Endodermal cell (in vitro differentiated cells): ENCODE data around the gene ANKS3. TPM values are rescaled to one million over a fixed set of nuclear protein-coding genes. Genes with fewer than 3 reads are reported as not detected.

Experiments used
- DNase-seq: peaks from one replicate; pipeline ENCODE4 v3.0.0-alpha.2; 2017
- H3K27ac ChIP-seq: 2 replicates; pipeline ENCODE4 v1.5.1; 2013; ENCODE audit warnings: mild to moderate bottlenecking, low read depth, low read length, moderate library complexity
- H3K27me3 ChIP-seq: 2 replicates; pipeline ENCODE4 v1.6.1; 2013; ENCODE audit warnings: mild to moderate bottlenecking, low read length, moderate library complexity; ENCODE audit not compliant: insufficient read depth, control insufficient read depth, poor library complexity, severe bottlenecking
- H3K36me3 ChIP-seq: 2 replicates; pipeline ENCODE4 v1.7.0; 2013; ENCODE audit warnings: mild to moderate bottlenecking, low read length, moderate library complexity; ENCODE audit not compliant: control insufficient read depth, insufficient read depth
- H3K4me1 ChIP-seq: one replicate; pipeline ENCODE4 v1.7.0; 2013; ENCODE audit warnings: low read length; ENCODE audit not compliant: control insufficient read depth, insufficient read depth
- H3K4me3 ChIP-seq: 2 replicates; pipeline ENCODE4 v1.5.1; 2013; ENCODE audit warnings: mild to moderate bottlenecking, low read length, moderate library complexity
- H3K9ac ChIP-seq: 2 replicates; pipeline ENCODE4 v1.6.1; 2013; ENCODE audit warnings: mild to moderate bottlenecking, low read length, moderate library complexity; ENCODE audit not compliant: poor library complexity, severe bottlenecking; ENCODE audit errors: extremely low read depth
- H3K9me3 ChIP-seq: 2 replicates; pipeline ENCODE4 v1.6.1; 2013; ENCODE audit warnings: mild to moderate bottlenecking, low read length, moderate library complexity; ENCODE audit not compliant: control insufficient read depth
- H3K27ac Mint-ChIP-seq: 2 replicates; pipeline ENCODE4 v1.8.0; 2020; ENCODE audit warnings: mixed read lengths
- H3K27me3 Mint-ChIP-seq: 2 replicates; pipeline ENCODE4 v1.8.0; 2021; ENCODE audit warnings: mild to moderate bottlenecking, mixed read lengths; ENCODE audit not compliant: insufficient read depth
- H3K36me3 Mint-ChIP-seq: 2 replicates; pipeline ENCODE4 v1.8.0; 2020; ENCODE audit warnings: low read depth, mixed read lengths
- H3K4me1 Mint-ChIP-seq: 2 replicates; pipeline ENCODE4 v1.8.0; 2020; ENCODE audit warnings: mixed read lengths
- H3K4me3 Mint-ChIP-seq: 2 replicates; pipeline ENCODE4 v1.8.0; 2020; ENCODE audit warnings: mild to moderate bottlenecking, moderate library complexity, mixed read lengths
- H3K9me3 Mint-ChIP-seq: 2 replicates; pipeline ENCODE4 v1.8.0; 2020; ENCODE audit warnings: mild to moderate bottlenecking, mixed read lengths
- WGBS, 2 experiments: methylation state at CpG; one replicate each; pipeline versions ENCODE4 v1.1.5 to v1.1.7; 2013; ENCODE audit warnings: missing lambda C conversion rate in 2 of 2, mixed read lengths in 1 of 2; ENCODE audit not compliant: insufficient coverage in 1 of 2, insufficient read length in 1 of 2; 5-methylcytosine and 5-hydroxymethylcytosine counted together
- long read RNA-seq, 4 experiments: library from polyadenylated mRNA in 2 of 4; library from RNA in 1 of 4; library from capped mRNA in 1 of 4; stranded (forward) in 3 of 4; unstranded in 1 of 4; transcript quantifications; one replicate each; pipeline ENCODE4 v2.0.0, GENCODE V29; 2020 to 2021; ENCODE audit warnings: inconsistent platforms in 1 of 4
- polyA plus RNA-seq, 2 experiments: library from polyadenylated mRNA; stranded (reverse); fragments of 50-300 nt; gene quantifications; one replicate each; pipeline ENCODE4 v1.2.3, GENCODE V29; 2013
- total RNA-seq, 2 donors: library from RNA; stranded (reverse); fragmentation: NEBNext Ultra II Directional in 1 of 2; extraction: Animal tissue kit (Norgen Biotek cat#: 25700) in 1 of 2; gene quantifications; 2 replicates in 1 of 2; 3 replicates in 1 of 2; pipeline ENCODE4 v1.2.1, GENCODE V29; 2021
- TF ChIP-seq, protein P1 (sequence below): fragments of 200-600 bp; sonication (generic); conservative IDR thresholded peaks from 2 replicates; pipeline ENCODE4 v1.5.0; 2021; ENCODE audit warnings: antibody characterized with exemption, mild to moderate bottlenecking

ANKS3 gene, protein sequence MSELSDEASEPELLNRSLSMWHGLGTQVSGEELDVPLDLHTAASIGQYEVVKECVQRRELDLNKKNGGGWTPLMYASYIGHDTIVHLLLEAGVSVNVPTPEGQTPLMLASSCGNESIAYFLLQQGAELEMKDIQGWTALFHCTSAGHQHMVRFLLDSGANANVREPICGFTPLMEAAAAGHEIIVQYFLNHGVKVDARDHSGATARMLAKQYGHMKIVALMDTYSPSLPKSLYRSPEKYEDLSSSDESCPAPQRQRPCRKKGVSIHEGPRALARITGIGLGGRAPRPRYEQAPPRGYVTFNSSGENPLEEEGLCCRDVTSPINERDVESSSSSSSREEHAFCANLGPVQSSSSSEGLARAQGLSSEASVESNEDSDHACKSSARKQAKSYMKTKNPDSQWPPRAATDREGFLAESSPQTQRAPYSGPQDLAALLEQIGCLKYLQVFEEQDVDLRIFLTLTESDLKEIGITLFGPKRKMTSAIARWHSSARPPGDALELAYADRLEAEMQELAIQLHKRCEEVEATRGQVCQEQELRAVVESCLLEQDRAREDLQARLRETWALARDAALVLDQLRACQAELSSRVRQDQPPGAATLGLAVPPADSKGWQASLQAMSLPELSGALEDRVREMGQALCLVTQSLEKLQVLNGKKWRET
- 10 to 100 TPM; 32.4 to 41.0 TPM for total RNA-seq
- 20.9 TPM for polyA plus RNA-seq (2013, experiment 1 of 2)
- polyA plus RNA-seq (2013, experiment 2 of 2) = 19.6 TPM
- long read RNA-seq, experiment 1, partial matches to known transcripts = 3 of 5 reads
- long read RNA-seq, experiment 1, other reads (novel, unspliced or antisense) = 2 of 5 reads
- long read RNA-seq, experiment 2, partial matches to known transcripts = 5 of 40 reads
- long read RNA-seq, experiment 2, other reads (novel, unspliced or antisense) = 34 of 40 reads
- long read RNA-seq, experiment 3, partial matches to known transcripts = 4 of 77 reads
- long read RNA-seq, experiment 3, other reads (novel, unspliced or antisense) = 68 of 77 reads
- long read RNA-seq, experiment 4, transcript ANKS3-216 (2 exons, 834 nt) = major isoform, 6 of 20 reads
- long read RNA-seq, experiment 4, partial matches to known transcripts = 0 of 20 reads
- long read RNA-seq, experiment 4, other reads (novel, unspliced or antisense) = 12 of 20 reads

DNA sequence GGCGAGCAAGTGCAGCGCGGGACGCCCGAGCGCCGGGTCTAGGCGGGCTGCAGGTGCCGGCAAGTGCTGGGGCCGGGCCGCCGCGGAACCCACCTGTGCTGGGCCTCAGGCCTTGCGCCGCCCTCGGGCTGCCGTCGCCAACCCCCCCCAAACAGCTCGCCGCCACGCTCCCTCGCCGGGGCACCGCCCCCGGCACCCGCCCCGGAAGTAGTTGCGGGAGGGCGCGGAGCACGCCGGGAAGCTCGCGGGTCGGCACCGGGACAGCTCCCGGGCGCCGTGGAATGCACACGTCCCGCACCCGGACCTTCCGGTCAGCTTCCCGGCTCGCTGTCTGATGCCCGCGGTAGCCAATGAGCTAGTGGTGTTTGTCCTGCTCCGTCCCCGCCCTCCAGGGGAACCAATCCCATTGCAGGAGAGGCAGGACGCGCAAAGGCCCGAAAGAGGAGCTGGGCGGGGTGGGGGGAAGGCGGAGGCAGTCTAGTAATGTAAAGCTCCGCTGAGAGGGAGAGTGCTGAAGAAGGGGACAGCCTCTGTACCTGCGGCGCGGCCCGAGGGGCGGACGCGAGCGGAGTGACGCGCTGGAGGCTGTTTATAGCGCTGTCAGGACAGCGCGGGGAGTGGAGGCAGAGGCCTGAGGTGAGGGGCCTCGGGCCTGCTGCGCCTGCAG, at the start of gene ANKS3, which contains the start of gene DNAAF8:
Gene ANKS3, minus strand, starts transcription at position 209 of the 667 bp plus-strand sequence. CDS start 4,122 bp downstream, outside the sequence.
Gene DNAAF8, plus strand, starts transcription at position 475 of the 667 bp plus-strand sequence. CDS start 1,978 bp downstream, outside the sequence.
- peaks cover 2% of the 10 kb centered on the region for H3K4me1 Mint-ChIP-seq
- H3K27me3 Mint-ChIP-seq = peaks cover 3% of the 10 kb centered on the region
- peaks cover 14% of the 10 kb centered on the region for H3K36me3 ChIP-seq
- no peaks in the 10 kb centered on the region for H3K9me3 ChIP-seq
- TF ChIP-seq, protein P1, sequence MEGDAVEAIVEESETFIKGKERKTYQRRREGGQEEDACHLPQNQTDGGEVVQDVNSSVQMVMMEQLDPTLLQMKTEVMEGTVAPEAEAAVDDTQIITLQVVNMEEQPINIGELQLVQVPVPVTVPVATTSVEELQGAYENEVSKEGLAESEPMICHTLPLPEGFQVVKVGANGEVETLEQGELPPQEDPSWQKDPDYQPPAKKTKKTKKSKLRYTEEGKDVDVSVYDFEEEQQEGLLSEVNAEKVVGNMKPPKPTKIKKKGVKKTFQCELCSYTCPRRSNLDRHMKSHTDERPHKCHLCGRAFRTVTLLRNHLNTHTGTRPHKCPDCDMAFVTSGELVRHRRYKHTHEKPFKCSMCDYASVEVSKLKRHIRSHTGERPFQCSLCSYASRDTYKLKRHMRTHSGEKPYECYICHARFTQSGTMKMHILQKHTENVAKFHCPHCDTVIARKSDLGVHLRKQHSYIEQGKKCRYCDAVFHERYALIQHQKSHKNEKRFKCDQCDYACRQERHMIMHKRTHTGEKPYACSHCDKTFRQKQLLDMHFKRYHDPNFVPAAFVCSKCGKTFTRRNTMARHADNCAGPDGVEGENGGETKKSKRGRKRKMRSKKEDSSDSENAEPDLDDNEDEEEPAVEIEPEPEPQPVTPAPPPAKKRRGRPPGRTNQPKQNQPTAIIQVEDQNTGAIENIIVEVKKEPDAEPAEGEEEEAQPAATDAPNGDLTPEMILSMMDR = no peak
- H3K27ac Mint-ChIP-seq = peak within 1 kb of the TSS; percentile 96
- H3K4me3 Mint-ChIP-seq = peak within 1 kb of the TSS; percentile 88
- H3K9ac ChIP-seq = peak within 1 kb of the TSS; percentile 88
- H3K9me3 Mint-ChIP-seq = no peaks in the 10 kb centered on the region
- peak within 1 kb of the TSS; percentile 99 for H3K27ac ChIP-seq
- peaks cover 12% of the 10 kb centered on the region for H3K36me3 Mint-ChIP-seq
- peak within 1 kb of the TSS; percentile 97 for H3K4me3 ChIP-seq
- 0 to 1% methylated on average over 21 to 70 of the region's 70 CpGs for WGBS, 2 experiments
- peak; percentile 99 for DNase-seq
- no peaks in the 10 kb centered on the region for H3K4me1 ChIP-seq
- H3K27me3 ChIP-seq = no peaks in the 10 kb centered on the region

DNA sequence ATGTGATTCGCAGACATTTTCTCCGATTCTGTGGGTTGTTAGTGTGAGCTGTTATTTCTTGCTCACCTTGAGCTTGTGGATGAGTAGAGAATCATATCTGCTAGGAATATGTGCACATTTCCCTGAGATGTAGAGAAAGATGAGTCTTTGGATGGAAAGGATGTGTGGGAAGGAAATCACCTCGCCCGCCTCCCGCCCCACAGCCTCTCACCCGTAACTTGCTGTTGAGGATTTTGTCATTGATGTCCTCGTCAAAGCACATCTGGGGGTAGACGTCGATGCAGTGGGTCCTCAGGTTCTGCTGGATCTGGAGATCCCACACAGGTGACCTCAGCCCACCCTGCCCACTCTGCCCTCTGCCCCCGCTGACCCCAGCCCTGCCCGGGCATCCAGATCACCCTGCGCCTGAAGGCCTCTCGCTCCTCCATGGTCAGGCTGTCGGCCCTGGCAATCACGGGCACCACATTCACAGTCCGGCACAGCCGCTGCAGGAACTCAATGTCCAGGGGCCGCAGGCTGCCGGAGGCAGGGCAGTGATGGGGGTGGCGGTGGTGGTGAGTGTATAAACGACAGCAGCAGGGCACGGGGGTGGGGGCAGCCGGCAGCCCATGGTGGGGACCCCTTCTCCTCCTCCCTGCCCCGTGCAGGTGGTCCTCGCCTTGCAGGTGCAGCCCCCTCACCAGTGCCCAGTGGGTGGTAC, 49.3 kb upstream of the ANKS3 start:
- H3K36me3 ChIP-seq = no peaks in the 10 kb centered on the region
- no peak overlapping the region for H3K27ac Mint-ChIP-seq
- TF ChIP-seq, protein P1 = no peak
- no peaks in the 10 kb centered on the region for H3K9me3 Mint-ChIP-seq
- H3K9me3 ChIP-seq = no peaks in the 10 kb centered on the region
- DNase-seq = no peak
- peaks cover 10% of the 10 kb centered on the region for H3K4me1 ChIP-seq
- no peaks in the 10 kb centered on the region for H3K27me3 ChIP-seq
- H3K27me3 Mint-ChIP-seq = no peaks in the 10 kb centered on the region
- no peak overlapping the region for H3K27ac ChIP-seq
- no peak overlapping the region for H3K4me3 Mint-ChIP-seq
- peaks cover 8% of the 10 kb centered on the region for H3K4me1 Mint-ChIP-seq
- 90 to 96% methylated on average over 6 to 25 of the region's 25 CpGs for WGBS, 2 experiments
- no peak overlapping the region for H3K9ac ChIP-seq
- no peaks in the 10 kb centered on the region for H3K36me3 Mint-ChIP-seq
- no peak overlapping the region for H3K4me3 ChIP-seq
